HepG2 (cell line): ENCODE results near the gene CFAP73. TPM values are rescaled to one million over a fixed set of nuclear protein-coding genes. Genes with fewer than 3 reads are reported as not detected.
A peak's percentile ranks its signal among the peaks of the same experiment; 100 is the strongest.

Source experiments
- ATAC-seq: fragments of 200-7000 bp; cut with Tn5 transposase; 3 replicates; pipeline ENCODE4 v1.9.1; 2020; ENCODE audit warnings: mild to moderate bottlenecking, moderate library complexity
- BruUV-seq: library from RNA; stranded (reverse); fragments of 400-500 nt; replicated peaks from 2 replicates; lab custom pipeline; 2021; lab: Mats Ljungman, UMichigan
- CTCF ChIA-PET: fragments of 300-600 bp; formaldehyde crosslinking; extraction: SDS; loops from one replicate; lab custom pipeline; 2021; ENCODE audit warnings: low total read pairs, inconsistent platforms, low intra/inter-chr PET ratio; lab: Yijun Ruan, JAX
- POLR2A ChIA-PET: fragments of 350-600 bp; sonication (Branson Sonifier 250); formaldehyde crosslinking; loops from one replicate; lab custom pipeline; 2020; ENCODE audit warnings: antibody characterized with exemption, inconsistent platforms; lab: Yijun Ruan, JAX
- DNase-seq: peaks from one replicate; pipeline ENCODE4 v3.0.0-alpha.2; 2015; ENCODE audit warnings: low spot score
- FAIRE-seq: peaks from 3 replicates; lab custom pipeline; 2011; peaks lifted over from hg19 to GRCh38; lab: Jason Lieb, UNC
- H2AFZ ChIP-seq: one replicate; pipeline ENCODE4 v1.6.1; 2011; ENCODE audit warnings: low read length, inconsistent platforms
- H3K27ac ChIP-seq: fragments of 300-600 bp; 3 replicates; pipeline ENCODE4 v1.8.0; 2011; ENCODE audit warnings: mixed run types, mild to moderate bottlenecking, mixed read lengths, low read length, inconsistent platforms; ENCODE audit not compliant: insufficient read depth; ENCODE audit errors: extremely low read length
- H3K27me3 ChIP-seq, 2 experiments: fragments of 200-600 bp in 1 of 2; 2 replicates in 1 of 2; 3 replicates in 1 of 2; pipeline versions ENCODE4 v1.6.0 to v1.8.0; 2011; ENCODE audit warnings: low read length in 2 of 2, mild to moderate bottlenecking in 2 of 2, moderate library complexity in 2 of 2, inconsistent platforms in 1 of 2; ENCODE audit not compliant: insufficient read depth in 2 of 2, control insufficient read depth in 1 of 2
- H3K36me3 ChIP-seq, 2 experiments: fragments of 200-600 bp in 1 of 2; replicated peaks in 1 of 2; 2 replicates in 1 of 2; 3 replicates in 1 of 2; pipeline versions ENCODE4 v1.5.1 to v1.8.0; 2011; ENCODE audit warnings: low read length in 2 of 2, inconsistent platforms in 1 of 2; ENCODE audit not compliant: insufficient read depth in 2 of 2, control insufficient read depth in 1 of 2
- H3K4me1 ChIP-seq: 2 replicates; pipeline ENCODE4 v1.5.1; 2012; ENCODE audit warnings: low read length, inconsistent platforms; ENCODE audit not compliant: insufficient read depth
- H3K4me2 ChIP-seq: 2 replicates; pipeline ENCODE4 v1.6.0; 2011; ENCODE audit warnings: low read depth, low read length, inconsistent platforms
- H3K4me3 ChIP-seq, 3 experiments: fragments of 200-600 bp in 1 of 3; sonication (generic), shearing (Covaris generic) in 1 of 3; replicated peaks in 1 of 3; 2 replicates each; pipeline ENCODE4 v1.5.1; 2011 to 2016; ENCODE audit warnings: low read length in 3 of 3, inconsistent platforms in 2 of 3, low read depth in 2 of 3, mild to moderate bottlenecking in 2 of 3, control low read depth in 1 of 3, mixed read lengths in 1 of 3; ENCODE audit not compliant: insufficient read depth in 1 of 3
- H3K79me2 ChIP-seq: one replicate; pipeline ENCODE4 v1.6.1; 2011; ENCODE audit warnings: low read length, inconsistent platforms; ENCODE audit not compliant: insufficient read depth
- H3K9ac ChIP-seq: 2 replicates; pipeline ENCODE4 v1.6.0; 2011; ENCODE audit warnings: mild to moderate bottlenecking, low read depth, low read length, inconsistent platforms; ENCODE audit not compliant: insufficient read depth
- H3K9me3 ChIP-seq: 2 replicates; pipeline ENCODE4 v1.5.1; 2012; ENCODE audit warnings: mild to moderate bottlenecking, low read length
- H4K20me1 ChIP-seq: 2 replicates; pipeline ENCODE4 v1.6.0; 2011; ENCODE audit warnings: inconsistent platforms, mild to moderate bottlenecking, low read length, moderate library complexity; ENCODE audit not compliant: insufficient read depth
- ATF1 ChIP-seq: IDR thresholded peaks from 2 replicates; pipeline ENCODE4 v1.6.1; 2016; ENCODE audit warnings: mild to moderate bottlenecking, control low read depth
- EHMT2 ChIP-seq: fragments of 200-600 bp; sonication (generic); IDR thresholded peaks from 2 replicates; pipeline ENCODE4 v1.7.0; 2017; ENCODE audit warnings: antibody characterized with exemption, low read depth, low read length, borderline replicate concordance
- FOXP1 ChIP-seq, 2 experiments: fragments of 450-650 bp in 1 of 2; IDR thresholded peaks; 2 replicates each; pipeline ENCODE4 v1.6.1; 2017 to 2018; ENCODE audit warnings: antibody characterized with exemption in 1 of 2
- GZF1 ChIP-seq: sonication (generic); formaldehyde crosslinking; IDR thresholded peaks from 2 replicates; pipeline ENCODE4 v1.5.1; 2020; ENCODE audit warnings: mild to moderate bottlenecking, missing genetic modification reagents
- JUN ChIP-seq: sonication (generic); formaldehyde crosslinking; IDR thresholded peaks from 2 replicates; pipeline ENCODE4 v1.4.0; 2020; ENCODE audit warnings: mild to moderate bottlenecking, missing genetic modification reagents
- NR2F6 ChIP-seq, 2 experiments: IDR thresholded peaks; 2 replicates each; pipeline ENCODE4 v1.6.1; 2016; ENCODE audit warnings: antibody characterized with exemption in 1 of 2, mild to moderate bottlenecking in 1 of 2
- SIN3A ChIP-seq: IDR thresholded peaks from 2 replicates; pipeline ENCODE4 v1.6.1; 2011; ENCODE audit warnings: low read depth, mild to moderate bottlenecking, control low read depth, low read length, borderline replicate concordance
- ZBTB7B ChIP-seq: sonication (generic); formaldehyde crosslinking; IDR thresholded peaks from 2 replicates; pipeline ENCODE4 v1.4.0; 2020; ENCODE audit warnings: missing genetic modification reagents
- ZFAT ChIP-seq: sonication (generic); formaldehyde crosslinking; conservative IDR thresholded peaks from 2 replicates; pipeline ENCODE4 v1.8.1; 2023; ENCODE audit warnings: missing genetic modification reagents, inconsistent platforms
- ZFX ChIP-seq: sonication (generic); formaldehyde crosslinking; IDR thresholded peaks from 2 replicates; pipeline ENCODE4 v1.4.0; 2020; ENCODE audit warnings: mild to moderate bottlenecking, low read depth, missing genetic modification reagents, moderate library complexity
- ZMYM2 ChIP-seq: sonication (generic); formaldehyde crosslinking; IDR thresholded peaks from 2 replicates; pipeline ENCODE4 v1.8.0; 2022; ENCODE audit warnings: mild to moderate bottlenecking, missing genetic modification reagents
- ZNF3 ChIP-seq: IDR thresholded peaks from 2 replicates; pipeline ENCODE4 v1.7.0; 2017; ENCODE audit warnings: inconsistent platforms
- ZNF619 ChIP-seq: sonication (generic); formaldehyde crosslinking; IDR thresholded peaks from 2 replicates; pipeline ENCODE4 v1.4.0; 2020; ENCODE audit warnings: mild to moderate bottlenecking, missing genetic modification reagents
- ZNF792 ChIP-seq: IDR thresholded peaks from 2 replicates; pipeline ENCODE4 v1.6.1; 2016
- ZSCAN20 ChIP-seq: sonication (generic); formaldehyde crosslinking; IDR thresholded peaks from 2 replicates; pipeline ENCODE4 v1.4.0; 2020; ENCODE audit warnings: missing genetic modification reagents, mild to moderate bottlenecking, borderline replicate concordance
- WGBS: methylation state at CpG from one replicate; pipeline ENCODE4 v1.1.6; 2017; ENCODE audit warnings: low lambda C conversion rate; 5-methylcytosine and 5-hydroxymethylcytosine counted together
- in situ Hi-C: cut with HindIII; loops from 2 replicates; pipeline ENCODE4 v1.10.0; 2017; ENCODE audit warnings: low pct_unique_long_range_greater_than_20kb; ENCODE audit not compliant: extremely low pct_ligation_motif_present
- intact Hi-C: fragments of 100-400 bp; cut with micrococcal nuclease; formaldehyde crosslinking; loops from one replicate; pipeline ENCODE4 v1.10.0; 2022; ENCODE audit not compliant: unreplicated experiment
- polyA plus RNA-seq, 8 experiments: library from polyadenylated mRNA; depleted of rRNA in 3 of 8; stranded (reverse) in 7 of 8; unstranded in 1 of 8; fragments of >200 nt; fragmentation: Illumina TruSeq in 4 of 8; extraction: Trizol in 4 of 8; gene quantifications; 2 replicates each; pipeline versions ENCODE4 v1.2.1 to v1.2.3, GENCODE V29; 2011 to 2016; ENCODE audit warnings: low read depth in 4 of 8, missing spikeins in 1 of 8, mixed read lengths in 1 of 8; ENCODE audit not compliant: insufficient read depth in 1 of 8
- total RNA-seq, 5 experiments: library from RNA; depleted of rRNA; stranded (reverse); fragments of >200 nt; fragmentation: Illumina TruSeq; extraction: Trizol; gene quantifications; 2 replicates each; pipeline ENCODE4 v1.2.3, GENCODE V29; 2016; ENCODE audit warnings: low read depth in 1 of 5
- TF ChIP-seq, protein P1 (sequence below): sonication (generic); formaldehyde crosslinking; IDR thresholded peaks from 2 replicates; pipeline ENCODE4 v1.5.0; 2020; ENCODE audit warnings: mild to moderate bottlenecking, missing genetic modification reagents
- TF ChIP-seq, protein P2 (sequence below): sonication (generic); formaldehyde crosslinking; IDR thresholded peaks from 2 replicates; pipeline ENCODE4 v1.8.1; 2023; ENCODE audit warnings: mild to moderate bottlenecking, missing genetic modification reagents
- TF ChIP-seq, protein P3 (sequence below): sonication (generic); formaldehyde crosslinking; IDR thresholded peaks from 2 replicates; pipeline ENCODE4 v1.8.1; 2023; ENCODE audit warnings: mild to moderate bottlenecking, moderate library complexity, missing genetic modification reagents
- TF ChIP-seq, protein P4 (sequence below): IDR thresholded peaks from 2 replicates; pipeline ENCODE4 v1.6.1; 2016; ENCODE audit warnings: missing genetic modification reagents, missing compliant biosample characterization
- TF ChIP-seq, protein P5 (sequence below): sonication (generic); formaldehyde crosslinking; IDR thresholded peaks from 2 replicates; pipeline ENCODE4 v1.4.0; 2020; ENCODE audit warnings: mild to moderate bottlenecking, low read depth, missing genetic modification reagents

The CFAP73 gene
- total and polyA plus RNA-seq, 2 of the 13 experiments (the other 11 are each of a cell fraction or from before 2014, with no cell fraction given), result not detected

DNA sequence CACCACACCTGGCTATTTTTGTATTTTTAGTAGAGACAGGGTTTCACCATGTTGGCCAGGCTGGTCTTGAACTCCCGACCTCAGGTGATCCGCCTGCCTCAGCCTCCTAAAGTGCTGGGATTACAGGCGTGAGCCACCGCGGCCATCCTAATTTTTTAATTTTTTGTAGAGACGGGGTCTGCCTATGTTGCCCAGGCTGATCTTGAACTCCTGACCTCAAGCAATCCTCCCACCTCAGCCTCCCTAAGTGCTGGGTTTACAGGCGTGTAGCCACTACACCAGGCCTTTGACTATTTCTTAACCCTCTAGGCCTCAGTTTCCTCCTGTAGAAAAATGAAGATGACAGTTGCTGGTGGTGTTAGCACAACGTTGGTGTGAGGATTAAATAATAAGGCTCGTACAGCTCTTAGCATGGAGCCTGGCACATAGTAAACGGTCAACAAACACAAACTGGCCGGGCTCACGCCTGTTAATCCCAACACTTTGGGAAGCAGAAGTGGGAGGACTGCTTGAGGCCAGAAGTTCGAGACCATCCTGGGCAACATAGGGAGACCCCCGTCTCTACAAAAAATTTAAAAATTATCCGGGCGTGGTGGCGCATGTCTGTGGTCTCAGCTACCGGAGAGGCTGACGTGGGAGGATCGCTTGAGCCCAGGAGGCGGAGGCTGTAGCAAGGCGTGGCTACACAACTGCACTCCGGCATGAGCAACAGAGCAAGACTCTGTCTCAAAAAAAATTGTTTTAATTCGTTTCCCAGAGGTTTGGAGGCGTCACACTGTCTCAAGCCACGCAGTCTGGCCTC, 34.8 kb downstream of the CFAP73 start:
- Histone ChIP-seq H3K27me3 (no peaks in the 10 kb centered on the region), H3K4me3 (peak overlapping the region; percentile 70 to 96 (median 86)), H3K36me3 (peaks cover 15 to 31% of the 10 kb centered on the region in 2 experiments; a peak in 4 of 5 replicates), H3K4me1 (peaks cover 34% of the 10 kb centered on the region), H3K9me3 (no peaks in the 10 kb centered on the region), H4K20me1 (no peaks in the 10 kb centered on the region; the same call in 1 of the 2 replicates), H3K27ac (peak overlapping the region; percentile 93), H2AFZ (no peak overlapping the region), H3K79me2 (peaks cover 50% of the 10 kb centered on the region), H3K9ac (peak overlapping the region; percentile 98), H3K4me2 (peak overlapping the region; percentile 80)
- intact Hi-C loops (no loop called here), in situ Hi-C loops (no loop called here)
- ChIA-PET POLR2A (interaction anchor here (1.3 to 2.5 kb wide), 6 partner anchors 9 to 39 kb away, joined by 3 to 14 read pairs (median 11); partner anchors contain the start of gene TPCN1), CTCF (no interaction called here)
- ATAC-seq (peak; percentile 39), DNase-seq (no peak), FAIRE-seq (peak; percentile 21)
- 28% methylated on average over 21 of the region's 26 CpGs for WGBS
- BruUV-seq, result no TSS peak
- TF ChIP-seq, protein P1, sequence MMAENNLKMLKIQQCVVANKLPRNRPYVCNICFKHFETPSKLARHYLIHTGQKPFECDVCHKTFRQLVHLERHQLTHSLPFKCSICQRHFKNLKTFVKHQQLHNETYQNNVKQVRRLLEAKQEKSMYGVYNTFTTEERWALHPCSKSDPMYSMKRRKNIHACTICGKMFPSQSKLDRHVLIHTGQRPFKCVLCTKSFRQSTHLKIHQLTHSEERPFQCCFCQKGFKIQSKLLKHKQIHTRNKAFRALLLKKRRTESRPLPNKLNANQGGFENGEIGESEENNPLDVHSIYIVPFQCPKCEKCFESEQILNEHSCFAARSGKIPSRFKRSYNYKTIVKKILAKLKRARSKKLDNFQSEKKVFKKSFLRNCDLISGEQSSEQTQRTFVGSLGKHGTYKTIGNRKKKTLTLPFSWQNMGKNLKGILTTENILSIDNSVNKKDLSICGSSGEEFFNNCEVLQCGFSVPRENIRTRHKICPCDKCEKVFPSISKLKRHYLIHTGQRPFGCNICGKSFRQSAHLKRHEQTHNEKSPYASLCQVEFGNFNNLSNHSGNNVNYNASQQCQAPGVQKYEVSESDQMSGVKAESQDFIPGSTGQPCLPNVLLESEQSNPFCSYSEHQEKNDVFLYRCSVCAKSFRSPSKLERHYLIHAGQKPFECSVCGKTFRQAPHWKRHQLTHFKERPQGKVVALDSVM (CRISPR knock-in tag), result peak; percentile 96
- TF ChIP-seq ZFAT (CRISPR knock-in tag) (no peak), JUN (no peak), ZNF619 (CRISPR knock-in tag) (no peak), ZSCAN20 (CRISPR knock-in tag) (no peak), ZBTB7B (no peak), GZF1 (CRISPR knock-in tag) (no peak), ZMYM2 (CRISPR knock-in tag) (peak; percentile 39; the same call in 1 of the 2 replicates), FOXP1 (IDR thresholded peaks at IDR 0.05) (no peak), FOXP1 (CRISPR knock-in tag; IDR thresholded peaks at IDR 0.05) (no peak), ZNF792 (no peak), ZNF3 (peak; percentile 75; the same call in 1 of the 2 replicates), ZFX (no peak), NR2F6 (IDR thresholded peaks at IDR 0.05) (no peak), NR2F6 (CRISPR knock-in tag; IDR thresholded peaks at IDR 0.05) (no peak), SIN3A (0 out of 2 replicates have a peak, but pooled peaks have one; percentile 33), EHMT2 (no peak), ATF1 (CRISPR knock-in tag) (no peak)
- TF ChIP-seq, protein P2, sequence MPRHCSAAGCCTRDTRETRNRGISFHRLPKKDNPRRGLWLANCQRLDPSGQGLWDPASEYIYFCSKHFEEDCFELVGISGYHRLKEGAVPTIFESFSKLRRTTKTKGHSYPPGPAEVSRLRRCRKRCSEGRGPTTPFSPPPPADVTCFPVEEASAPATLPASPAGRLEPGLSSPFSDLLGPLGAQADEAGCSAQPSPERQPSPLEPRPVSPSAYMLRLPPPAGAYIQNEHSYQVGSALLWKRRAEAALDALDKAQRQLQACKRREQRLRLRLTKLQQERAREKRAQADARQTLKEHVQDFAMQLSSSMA (CRISPR knock-in tag), result no peak
- TF ChIP-seq, protein P3, sequence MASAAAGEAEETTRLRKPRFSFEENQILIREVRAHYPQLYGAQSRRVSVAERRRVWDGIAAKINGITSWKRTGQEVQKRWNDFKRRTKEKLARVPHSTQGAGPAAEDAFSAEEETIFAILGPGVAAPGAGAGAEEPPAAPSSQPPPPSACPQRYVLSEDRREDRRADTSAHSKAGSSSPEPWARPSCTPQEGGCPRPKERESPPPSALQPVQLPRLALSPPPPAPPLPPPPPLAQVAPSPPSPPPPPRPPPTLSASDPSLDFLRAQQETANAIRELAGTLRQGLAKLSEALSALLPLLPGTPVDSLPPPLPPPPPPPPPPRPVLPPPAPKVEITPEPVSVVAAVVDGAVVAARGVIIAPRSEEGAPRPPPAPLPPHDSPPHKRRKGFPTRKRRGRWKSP (CRISPR knock-in tag), result no peak
- TF ChIP-seq, protein P4, sequence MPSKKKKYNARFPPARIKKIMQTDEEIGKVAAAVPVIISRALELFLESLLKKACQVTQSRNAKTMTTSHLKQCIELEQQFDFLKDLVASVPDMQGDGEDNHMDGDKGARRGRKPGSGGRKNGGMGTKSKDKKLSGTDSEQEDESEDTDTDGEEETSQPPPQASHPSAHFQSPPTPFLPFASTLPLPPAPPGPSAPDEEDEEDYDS, result no peak
- TF ChIP-seq, protein P5, sequence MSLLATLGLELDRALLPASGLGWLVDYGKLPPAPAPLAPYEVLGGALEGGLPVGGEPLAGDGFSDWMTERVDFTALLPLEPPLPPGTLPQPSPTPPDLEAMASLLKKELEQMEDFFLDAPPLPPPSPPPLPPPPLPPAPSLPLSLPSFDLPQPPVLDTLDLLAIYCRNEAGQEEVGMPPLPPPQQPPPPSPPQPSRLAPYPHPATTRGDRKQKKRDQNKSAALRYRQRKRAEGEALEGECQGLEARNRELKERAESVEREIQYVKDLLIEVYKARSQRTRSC (CRISPR knock-in tag), result no peak
